HepG2 (cell line): ENCODE measurements around the gene PTPA. TPM values are rescaled to one million over a fixed set of nuclear protein-coding genes. Genes with fewer than 3 reads are reported as not detected.

Source experiments
- ATAC-seq: fragments of 200-7000 bp; cut with Tn5 transposase; 3 replicates; pipeline ENCODE4 v1.9.1; 2020; ENCODE audit warnings: mild to moderate bottlenecking, moderate library complexity
- BruUV-seq: library from RNA; stranded (reverse); fragments of 400-500 nt; replicated peaks from 2 replicates; lab custom pipeline; 2021; lab: Mats Ljungman, UMichigan
- CTCF ChIA-PET: fragments of 300-600 bp; formaldehyde crosslinking; extraction: SDS; loops from one replicate; lab custom pipeline; 2021; ENCODE audit warnings: low total read pairs, inconsistent platforms, low intra/inter-chr PET ratio; lab: Yijun Ruan, JAX
- POLR2A ChIA-PET: fragments of 350-600 bp; sonication (Branson Sonifier 250); formaldehyde crosslinking; loops from one replicate; lab custom pipeline; 2020; ENCODE audit warnings: antibody characterized with exemption, inconsistent platforms; lab: Yijun Ruan, JAX
- DNase-seq: peaks from one replicate; pipeline ENCODE4 v3.0.0-alpha.2; 2015; ENCODE audit warnings: low spot score
- FAIRE-seq: peaks from 3 replicates; lab custom pipeline; 2011; peaks lifted over from hg19 to GRCh38; lab: Jason Lieb, UNC
- H2AFZ ChIP-seq: one replicate; pipeline ENCODE4 v1.6.1; 2011; ENCODE audit warnings: low read length, inconsistent platforms
- H3K27ac ChIP-seq: fragments of 300-600 bp; 3 replicates; pipeline ENCODE4 v1.8.0; 2011; ENCODE audit warnings: mixed run types, mild to moderate bottlenecking, mixed read lengths, low read length, inconsistent platforms; ENCODE audit not compliant: insufficient read depth; ENCODE audit errors: extremely low read length
- H3K27me3 ChIP-seq, 2 experiments: fragments of 200-600 bp in 1 of 2; 2 replicates in 1 of 2; 3 replicates in 1 of 2; pipeline versions ENCODE4 v1.6.0 to v1.8.0; 2011; ENCODE audit warnings: low read length in 2 of 2, mild to moderate bottlenecking in 2 of 2, moderate library complexity in 2 of 2, inconsistent platforms in 1 of 2; ENCODE audit not compliant: insufficient read depth in 2 of 2, control insufficient read depth in 1 of 2
- H3K36me3 ChIP-seq, 2 experiments: fragments of 200-600 bp in 1 of 2; replicated peaks in 1 of 2; 2 replicates in 1 of 2; 3 replicates in 1 of 2; pipeline versions ENCODE4 v1.5.1 to v1.8.0; 2011; ENCODE audit warnings: low read length in 2 of 2, inconsistent platforms in 1 of 2; ENCODE audit not compliant: insufficient read depth in 2 of 2, control insufficient read depth in 1 of 2
- H3K4me1 ChIP-seq: 2 replicates; pipeline ENCODE4 v1.5.1; 2012; ENCODE audit warnings: low read length, inconsistent platforms; ENCODE audit not compliant: insufficient read depth
- H3K4me2 ChIP-seq: 2 replicates; pipeline ENCODE4 v1.6.0; 2011; ENCODE audit warnings: low read depth, low read length, inconsistent platforms
- H3K4me3 ChIP-seq, 3 experiments: fragments of 200-600 bp in 1 of 3; sonication (generic), shearing (Covaris generic) in 1 of 3; replicated peaks in 1 of 3; 2 replicates each; pipeline ENCODE4 v1.5.1; 2011 to 2016; ENCODE audit warnings: low read length in 3 of 3, inconsistent platforms in 2 of 3, low read depth in 2 of 3, mild to moderate bottlenecking in 2 of 3, control low read depth in 1 of 3, mixed read lengths in 1 of 3; ENCODE audit not compliant: insufficient read depth in 1 of 3
- H3K79me2 ChIP-seq: one replicate; pipeline ENCODE4 v1.6.1; 2011; ENCODE audit warnings: low read length, inconsistent platforms; ENCODE audit not compliant: insufficient read depth
- H3K9ac ChIP-seq: 2 replicates; pipeline ENCODE4 v1.6.0; 2011; ENCODE audit warnings: mild to moderate bottlenecking, low read depth, low read length, inconsistent platforms; ENCODE audit not compliant: insufficient read depth
- H3K9me3 ChIP-seq: 2 replicates; pipeline ENCODE4 v1.5.1; 2012; ENCODE audit warnings: mild to moderate bottlenecking, low read length
- H4K20me1 ChIP-seq: 2 replicates; pipeline ENCODE4 v1.6.0; 2011; ENCODE audit warnings: inconsistent platforms, mild to moderate bottlenecking, low read length, moderate library complexity; ENCODE audit not compliant: insufficient read depth
- AGO2 ChIP-seq: fragments of 200-400 bp; formaldehyde crosslinking; optimal IDR thresholded peaks from 2 replicates; pipeline ENCODE3; 2017; ENCODE audit warnings: mild to moderate bottlenecking, low read depth, low read length, moderate library complexity
- ARID4A ChIP-seq: sonication (generic); formaldehyde crosslinking; IDR thresholded peaks from 2 replicates; pipeline ENCODE4 v1.5.0; 2020; ENCODE audit warnings: mild to moderate bottlenecking, missing genetic modification reagents, borderline replicate concordance
- ATF1 ChIP-seq: IDR thresholded peaks from 2 replicates; pipeline ENCODE4 v1.6.1; 2016; ENCODE audit warnings: mild to moderate bottlenecking, control low read depth
- EED ChIP-seq: sonication (generic); formaldehyde crosslinking; IDR thresholded peaks from 2 replicates; pipeline ENCODE4 v1.5.0; 2020; ENCODE audit warnings: mild to moderate bottlenecking, missing genetic modification reagents
- HMG20B ChIP-seq: conservative IDR thresholded peaks from 2 replicates; pipeline ENCODE4 v1.6.1; 2016; ENCODE audit warnings: missing genetic modification reagents, missing compliant biosample characterization
- KAT8 ChIP-seq: IDR thresholded peaks from 2 replicates; pipeline ENCODE4 v1.6.1; 2016; ENCODE audit warnings: missing genetic modification reagents, missing compliant biosample characterization
- MLXIP ChIP-seq: sonication (generic); formaldehyde crosslinking; IDR thresholded peaks from 2 replicates; pipeline ENCODE4 v1.9.0; 2021; ENCODE audit warnings: missing genetic modification reagents, borderline replicate concordance
- NAIF1 ChIP-seq: sonication (generic); formaldehyde crosslinking; IDR thresholded peaks from 2 replicates; pipeline ENCODE4 v1.5.0; 2020; ENCODE audit warnings: mild to moderate bottlenecking, missing genetic modification reagents, borderline replicate concordance
- WGBS: methylation state at CpG from one replicate; pipeline ENCODE4 v1.1.6; 2017; ENCODE audit warnings: low lambda C conversion rate; 5-methylcytosine and 5-hydroxymethylcytosine counted together
- in situ Hi-C: cut with HindIII; loops from 2 replicates; pipeline ENCODE4 v1.10.0; 2017; ENCODE audit warnings: low pct_unique_long_range_greater_than_20kb; ENCODE audit not compliant: extremely low pct_ligation_motif_present
- intact Hi-C: fragments of 100-400 bp; cut with micrococcal nuclease; formaldehyde crosslinking; loops from one replicate; pipeline ENCODE4 v1.10.0; 2022; ENCODE audit not compliant: unreplicated experiment
- polyA plus RNA-seq, 8 experiments: library from polyadenylated mRNA; depleted of rRNA in 3 of 8; stranded (reverse) in 7 of 8; unstranded in 1 of 8; fragments of >200 nt; fragmentation: Illumina TruSeq in 4 of 8; extraction: Trizol in 4 of 8; gene quantifications; 2 replicates each; pipeline versions ENCODE4 v1.2.1 to v1.2.3, GENCODE V29; 2011 to 2016; ENCODE audit warnings: low read depth in 4 of 8, missing spikeins in 1 of 8, mixed read lengths in 1 of 8; ENCODE audit not compliant: insufficient read depth in 1 of 8
- total RNA-seq, 5 experiments: library from RNA; depleted of rRNA; stranded (reverse); fragments of >200 nt; fragmentation: Illumina TruSeq; extraction: Trizol; gene quantifications; 2 replicates each; pipeline ENCODE4 v1.2.3, GENCODE V29; 2016; ENCODE audit warnings: low read depth in 1 of 5

Gene PTPA
- total and polyA plus RNA-seq, 2 of the 13 experiments (the other 11 are each of a cell fraction or from before 2014, with no cell fraction given) = 79.3 to 105 TPM

- Histone ChIP-seq H4K20me1 (no peaks in the 10 kb centered on the region), H2AFZ (no peak overlapping the region), H3K36me3 (peaks cover 3 to 5% of the 10 kb centered on the region in 2 experiments; a peak in 3 of 5 replicates), H3K9ac (no peak overlapping the region), H3K27ac (no peak overlapping the region), H3K4me2 (no peak overlapping the region), H3K4me3 (no peak overlapping the region), H3K4me1 (peaks cover 12% of the 10 kb centered on the region), H3K27me3 (no peaks in the 10 kb centered on the region), H3K9me3 (no peaks in the 10 kb centered on the region), H3K79me2 (no peaks in the 10 kb centered on the region)
- POLR2A ChIA-PET = no interaction called here
- ATAC-seq (no peak), FAIRE-seq (no peak), DNase-seq (no peak)
- 97% methylated on average over 9 of the region's 10 CpGs for WGBS
- in situ Hi-C loops (no loop called here), intact Hi-C loops (no loop called here)
- no TSS peak for BruUV-seq
- CTCF ChIA-PET = no interaction called here
- TF ChIP-seq NAIF1 = no peak
- peak; percentile 36 for TF ChIP-seq AGO2
These were observed 38.9 kb downstream of the PTPA start for GRCh38 chr9:129150122-129150521.

GRCh38 chr9:129150672-129151211 lies 39.5 kb downstream of the PTPA start:
- DNase-seq = no peak
- intact Hi-C loops (no loop called here), in situ Hi-C loops (no loop called here)
- ChIA-PET CTCF (no interaction called here), POLR2A (no interaction called here)
- H3K4me2 ChIP-seq = no peak overlapping the region
- WGBS = 99% methylated on average over 12 of the region's 18 CpGs
- H3K9me3 ChIP-seq = no peaks in the 10 kb centered on the region
- peaks cover 6% of the 10 kb centered on the region for H3K4me1 ChIP-seq
- FAIRE-seq = no peak
- no peak overlapping the region for H3K27ac ChIP-seq
- no peak overlapping the region for H3K9ac ChIP-seq
- no peaks in the 10 kb centered on the region for H4K20me1 ChIP-seq
- TF ChIP-seq ARID4A (CRISPR knock-in tag) = no peak
- TF ChIP-seq AGO2 = peak; percentile 8
- TF ChIP-seq HMG20B = no peak
- no peak for TF ChIP-seq ATF1 (CRISPR knock-in tag)
- no peak for TF ChIP-seq MLXIP (CRISPR knock-in tag)
- TF ChIP-seq KAT8 (CRISPR knock-in tag) = no peak
- no peak for TF ChIP-seq EED (CRISPR knock-in tag)
- no TSS peak for BruUV-seq
- peaks cover 3 to 5% of the 10 kb centered on the region in 2 experiments; a peak in 3 of 5 replicates for H3K36me3 ChIP-seq
- H3K27me3 ChIP-seq = no peaks in the 10 kb centered on the region
- no peak for ATAC-seq
- no peaks in the 10 kb centered on the region for H3K79me2 ChIP-seq
- H2AFZ ChIP-seq = no peak overlapping the region
- H3K4me3 ChIP-seq = no peak overlapping the region
